ENCODE data around the gene XAGE2.

Gene XAGE2

GRCh38 chrX:52424656-52425055 is 55.8 kb downstream of the XAGE2 start:
- no peak for DNase-seq (ENCODE audit: low read depth in 2 of 2, low spot score in 1 of 2)
